ENCODE data around the gene IFNGR2. TPM values are rescaled to one million over a fixed set of nuclear protein-coding genes. Genes with fewer than 3 reads are reported as not detected.

Gene IFNGR2
- total and polyA plus RNA-seq, 2 of the 8 experiments (the other 6 are each of a cell fraction or from before 2014, with no cell fraction given), result 36.0 to 46.4 TPM

DNA sequence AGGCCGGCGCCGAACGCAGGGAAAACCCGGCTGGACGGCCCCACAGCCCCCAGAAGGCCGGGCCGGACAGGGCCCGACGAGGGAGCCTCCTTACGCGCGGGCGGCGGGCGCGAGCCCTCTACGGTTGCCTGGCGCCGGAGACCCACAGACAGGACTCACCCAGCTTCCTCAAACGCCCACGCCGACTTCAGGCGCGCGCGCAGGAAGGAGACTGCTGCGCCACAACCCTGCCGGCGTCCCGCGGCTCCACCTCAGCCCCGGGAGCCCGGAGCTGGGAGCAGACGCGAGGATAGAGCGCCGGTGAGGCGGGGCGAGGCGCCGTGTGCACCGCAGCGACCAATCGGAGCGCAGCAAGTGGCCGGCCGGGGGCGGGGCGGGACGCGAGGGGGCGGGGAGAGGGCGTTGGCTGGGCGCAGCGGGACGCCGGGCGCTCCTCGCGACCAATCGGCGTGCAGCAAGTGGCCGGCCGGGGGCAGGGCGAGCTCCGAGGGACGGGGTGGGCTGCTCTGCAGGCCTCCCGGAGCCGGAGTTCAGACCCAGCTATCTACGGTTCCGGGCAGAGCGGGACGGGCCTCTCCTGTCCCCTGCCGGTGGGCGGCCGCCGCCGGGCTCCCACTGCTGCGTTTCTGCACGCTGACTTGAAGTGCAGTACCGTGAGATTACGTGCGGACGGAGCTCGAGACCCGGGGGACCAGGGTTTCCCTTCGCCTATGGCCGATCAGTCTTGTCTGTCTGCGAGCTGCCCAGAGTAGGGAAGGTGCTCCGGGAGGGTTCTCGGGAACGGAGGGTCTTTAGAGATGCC, 76.7 kb downstream of the IFNGR2 start, which contains the start of gene TMEM50B:
Gene TMEM50B (minus strand): TSS at position 296 of the 802 bp plus-strand sequence. CDS start 11,089 bp downstream, outside the sequence.
- Histone ChIP-seq H3K9ac (replicated peaks in 1 of 4; ENCODE audit: extremely low read depth in 1 of 4, low read depth in 3 of 4, low read length in 3 of 4) (peak within 1 kb of the TSS; percentile 69 to 88 (median 74)), H3K36me3 (ENCODE audit: control insufficient read depth in 2 of 4, insufficient read depth in 4 of 4, low read length in 3 of 4) (no peaks in the 10 kb centered on the region), H3K79me2 (ENCODE audit: control insufficient read depth in 1 of 2, insufficient read depth in 2 of 2, low read length in 2 of 2) (peaks cover 0 to 5% of the 10 kb centered on the region in 2 experiments; a peak in 1 of 4 replicates), H3K4me3 (ENCODE audit: extremely low read depth in 1 of 4, insufficient read depth in 2 of 4, low read depth in 3 of 4, low read length in 4 of 4) (peak within 1 kb of the TSS; percentile 75 to 87 (median 77)), H2BK20ac (ENCODE audit: low read length) (no peak within 1 kb of the TSS), H3K23me2 (ENCODE audit: low read depth, low read length) (peaks cover 10% of the 10 kb centered on the region), H3K4me2 (ENCODE audit: insufficient read depth in 1 of 2, low read depth in 2 of 2, low read length in 2 of 2) (peak within 1 kb of the TSS; percentile 88 to 95), H3K23ac (ENCODE audit: insufficient read length) (no peak within 1 kb of the TSS), H4K20me1 (replicated peaks in 1 of 2; ENCODE audit: control insufficient read depth in 1 of 2, insufficient read depth in 2 of 2, low read length in 2 of 2) (peaks cover 2% of the 10 kb centered on the region in 2 experiments), H3K27me3 (replicated peaks in 1 of 4; ENCODE audit: control insufficient read depth in 3 of 4, extremely low read depth in 1 of 4, insufficient read depth in 3 of 4, low read length in 3 of 4) (no peaks in the 10 kb centered on the region), H2AFZ (ENCODE audit: low read length) (peak within 1 kb of the TSS; percentile 92), H3K27ac (ENCODE audit: low read depth, low read length) (peak within 1 kb of the TSS; percentile 43; the same call in 1 of the 2 replicates), H3K4me1 (replicated peaks in 1 of 4; ENCODE audit: control insufficient read depth in 3 of 4, insufficient read depth in 4 of 4, low read length in 3 of 4) (0 out of 7 replicates have a peak, but pooled peaks cover 0 to 6% (median 0%) of the 10 kb centered on the region in 4 experiments), H2BK5ac (ENCODE audit: low read depth, low read length) (0 out of 2 replicates have a peak within 1 kb of the TSS, but pooled peaks have one; percentile 20), H3K79me1 (ENCODE audit: low read depth, low read length) (no peaks in the 10 kb centered on the region), H3K4ac (replicated peaks; ENCODE audit: insufficient read length, low read depth, low read length) (no peak within 1 kb of the TSS), H3K56ac (replicated peaks; ENCODE audit: insufficient read length, low read depth, low read length) (peak within 1 kb of the TSS; percentile 79), H3K14ac (ENCODE audit: insufficient read length) (no peak within 1 kb of the TSS), H2BK12ac (ENCODE audit: low read depth, low read length) (peak within 1 kb of the TSS; percentile 39; the same call in 1 of the 2 replicates), H2BK15ac (ENCODE audit: low read length) (no peak within 1 kb of the TSS), H4K5ac (ENCODE audit: insufficient read length, low read depth, low read length) (peak within 1 kb of the TSS; percentile 80), H2BK120ac (replicated peaks; ENCODE audit: low read depth, low read length) (no peak within 1 kb of the TSS), H4K91ac (replicated peaks; ENCODE audit: insufficient read length, low read length) (peak within 1 kb of the TSS; percentile 74), H3K9me3 (ENCODE audit: insufficient read depth in 2 of 2, low read depth in 1 of 2, low read length in 1 of 2) (no peaks in the 10 kb centered on the region), H2AK5ac (ENCODE audit: low read depth, low read length) (no peak within 1 kb of the TSS), H3K18ac (ENCODE audit: extremely low read depth, low read length) (peak within 1 kb of the TSS; percentile 88), H4K8ac (ENCODE audit: extremely low read depth, insufficient read depth, low read length) (peak within 1 kb of the TSS; percentile 94)
- CTCF ChIA-PET (ENCODE audit: partially characterized antibody), result interaction anchor here (0.8 to 1.5 kb wide), 9 partner anchors 10 to 412 kb away, joined by 3 to 5 read pairs (median 4); no protein-coding TSS in a partner anchor
- POLR2A ChIA-PET (ENCODE audit: partially characterized antibody), result interaction anchor here (0.8 to 4.2 kb wide), 11 partner anchors 11 to 654 kb away, joined by 3 to 30 read pairs (median 5); partner anchors contain the start of genes DNAJC28, IFNAR1 and SON
- 1% methylated on average over 47 of the region's 93 CpGs; no CpG with 5 or more reads in 1 of the 2 experiments for WGBS, 2 experiments (ENCODE audit: extremely low coverage in 1 of 2, insufficient coverage in 1 of 2, insufficient read length in 1 of 2, insufficient replicate concordance in 2 of 2, low coverage in 1 of 2, low lambda C conversion rate in 2 of 2, missing lambda C conversion rate in 1 of 2)
- FAIRE-seq (no peak), DNase-seq (ENCODE audit: low read depth in 1 of 2, low spot score in 2 of 2) (peak; percentile 88 to 95)
- TF ChIP-seq KDM1A (IDR thresholded peaks at IDR 0.05; ENCODE audit: borderline replicate concordance, low read length), result no peak
- TF ChIP-seq CHD1 (IDR thresholded peaks at IDR 0.05; ENCODE audit: low read depth, low read length), result no peak
- TF ChIP-seq SRF (IDR thresholded peaks at IDR 0.05; ENCODE audit: low read depth, low read length), result no peak
- TF ChIP-seq, protein P1, sequence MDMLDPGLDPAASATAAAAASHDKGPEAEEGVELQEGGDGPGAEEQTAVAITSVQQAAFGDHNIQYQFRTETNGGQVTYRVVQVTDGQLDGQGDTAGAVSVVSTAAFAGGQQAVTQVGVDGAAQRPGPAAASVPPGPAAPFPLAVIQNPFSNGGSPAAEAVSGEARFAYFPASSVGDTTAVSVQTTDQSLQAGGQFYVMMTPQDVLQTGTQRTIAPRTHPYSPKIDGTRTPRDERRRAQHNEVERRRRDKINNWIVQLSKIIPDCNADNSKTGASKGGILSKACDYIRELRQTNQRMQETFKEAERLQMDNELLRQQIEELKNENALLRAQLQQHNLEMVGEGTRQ (IDR thresholded peaks at IDR 0.05; ENCODE audit: low read length), result no peak
- TF ChIP-seq SUZ12 (IDR thresholded peaks at IDR 0.05; ENCODE audit: low read length), result no peak
- peak in 1 of 2 experiments; percentile 4; a peak in 1 of 3 replicates for TF ChIP-seq EP300 (IDR thresholded peaks at IDR 0.05; ENCODE audit: borderline replicate concordance in 1 of 2, low read depth in 2 of 2, low read length in 2 of 2)
- TF ChIP-seq TCF12 (IDR thresholded peaks at IDR 0.05; ENCODE audit: low read depth, low read length), result no peak
- no peak for TF ChIP-seq ATF3 (IDR thresholded peaks at IDR 0.05; ENCODE audit: insufficient read depth, low read depth, low read length)
